ENCODE data around the gene ZBTB17.
"Not testable (repeated sequence)": the region's sequence is repeated elsewhere in the genome, so short reads cannot be mapped to it uniquely, and the experiment has no call there.

Gene ZBTB17

GRCh38 chr1:15908597-15908996, 67.3 kb downstream of the ZBTB17 start:
- no peak for DNase-seq (ENCODE audit: low read depth)
- in situ Hi-C loops (cut with HindIII; ENCODE audit: low sequenced_read_pairs) = no loop called here
- no peak overlapping the region for H3K4me3 ChIP-seq (ENCODE audit: low read depth, low read length)
- TF ChIP-seq, protein P1, sequence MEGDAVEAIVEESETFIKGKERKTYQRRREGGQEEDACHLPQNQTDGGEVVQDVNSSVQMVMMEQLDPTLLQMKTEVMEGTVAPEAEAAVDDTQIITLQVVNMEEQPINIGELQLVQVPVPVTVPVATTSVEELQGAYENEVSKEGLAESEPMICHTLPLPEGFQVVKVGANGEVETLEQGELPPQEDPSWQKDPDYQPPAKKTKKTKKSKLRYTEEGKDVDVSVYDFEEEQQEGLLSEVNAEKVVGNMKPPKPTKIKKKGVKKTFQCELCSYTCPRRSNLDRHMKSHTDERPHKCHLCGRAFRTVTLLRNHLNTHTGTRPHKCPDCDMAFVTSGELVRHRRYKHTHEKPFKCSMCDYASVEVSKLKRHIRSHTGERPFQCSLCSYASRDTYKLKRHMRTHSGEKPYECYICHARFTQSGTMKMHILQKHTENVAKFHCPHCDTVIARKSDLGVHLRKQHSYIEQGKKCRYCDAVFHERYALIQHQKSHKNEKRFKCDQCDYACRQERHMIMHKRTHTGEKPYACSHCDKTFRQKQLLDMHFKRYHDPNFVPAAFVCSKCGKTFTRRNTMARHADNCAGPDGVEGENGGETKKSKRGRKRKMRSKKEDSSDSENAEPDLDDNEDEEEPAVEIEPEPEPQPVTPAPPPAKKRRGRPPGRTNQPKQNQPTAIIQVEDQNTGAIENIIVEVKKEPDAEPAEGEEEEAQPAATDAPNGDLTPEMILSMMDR (IDR thresholded peaks at IDR 0.05; ENCODE audit: low read depth, low read length, missing control alignments) = no peak

DNA sequence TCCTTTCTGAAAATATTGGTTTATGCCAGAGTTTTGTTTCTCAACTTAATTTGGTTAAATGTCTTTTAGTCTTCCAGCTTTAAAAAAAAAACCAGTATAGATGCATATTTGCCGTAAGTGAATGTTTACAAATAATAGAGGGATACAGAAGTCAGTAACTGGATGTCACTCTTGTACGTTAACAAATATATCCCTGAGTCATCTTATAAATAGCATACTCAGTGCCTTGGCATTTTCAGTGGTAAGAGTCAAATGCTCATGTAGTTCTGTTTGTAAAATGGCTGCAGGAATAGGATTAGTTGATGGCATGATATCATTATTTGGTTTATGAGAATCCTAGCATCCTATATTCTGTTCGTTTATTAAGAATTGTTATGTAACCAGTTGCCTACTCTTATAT, 73.0 kb downstream of the ZBTB17 start:
- no peak for DNase-seq (ENCODE audit: low read depth)

GRCh38 chr1:15900662-15901279, 75.1 kb downstream of the ZBTB17 start:
- in situ Hi-C loops (cut with HindIII; ENCODE audit: low sequenced_read_pairs) = no loop called here
- H3K4me3 ChIP-seq (ENCODE audit: low read depth, low read length) = no peak overlapping the region
- TF ChIP-seq, protein P1 (IDR thresholded peaks at IDR 0.05; ENCODE audit: low read depth, low read length, missing control alignments) = no peak
- no peak for DNase-seq (ENCODE audit: low read depth)

More for the DNA sequence above, 73.0 kb downstream of the ZBTB17 start:
- in situ Hi-C loops (cut with HindIII; ENCODE audit: low sequenced_read_pairs) = no loop called here
- H3K4me3 ChIP-seq (ENCODE audit: low read depth, low read length) = no peak overlapping the region
- TF ChIP-seq, protein P1 (IDR thresholded peaks at IDR 0.05; ENCODE audit: low read depth, low read length, missing control alignments) = no peak

DNA sequence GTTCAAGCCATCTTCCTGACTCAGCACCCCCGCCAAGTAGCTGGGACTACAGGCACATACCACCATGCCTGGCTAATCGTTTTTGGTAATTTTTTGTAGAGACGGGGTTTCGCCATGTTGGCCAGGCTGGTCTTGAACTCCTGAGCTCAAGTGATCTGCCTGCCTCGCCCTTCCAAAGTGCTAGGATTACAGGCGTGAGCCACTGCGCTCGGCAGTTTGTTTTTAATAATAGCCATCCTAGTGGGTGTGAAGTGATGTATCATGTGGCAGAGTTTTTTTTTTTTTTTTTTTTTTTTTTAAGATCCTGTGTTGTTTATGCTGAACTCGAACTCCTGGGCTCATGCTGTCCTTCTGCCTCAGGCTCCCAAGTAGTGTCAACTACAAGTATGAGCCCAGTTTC, 76.6 kb downstream of the ZBTB17 start:
- no peak for DNase-seq (ENCODE audit: low read depth)
- no peak overlapping the region for H3K4me3 ChIP-seq (ENCODE audit: low read depth, low read length)
- in situ Hi-C loops (cut with HindIII; ENCODE audit: low sequenced_read_pairs) = no loop called here
- TF ChIP-seq, protein P1 (IDR thresholded peaks at IDR 0.05; ENCODE audit: low read depth, low read length, missing control alignments) = no peak

DNA sequence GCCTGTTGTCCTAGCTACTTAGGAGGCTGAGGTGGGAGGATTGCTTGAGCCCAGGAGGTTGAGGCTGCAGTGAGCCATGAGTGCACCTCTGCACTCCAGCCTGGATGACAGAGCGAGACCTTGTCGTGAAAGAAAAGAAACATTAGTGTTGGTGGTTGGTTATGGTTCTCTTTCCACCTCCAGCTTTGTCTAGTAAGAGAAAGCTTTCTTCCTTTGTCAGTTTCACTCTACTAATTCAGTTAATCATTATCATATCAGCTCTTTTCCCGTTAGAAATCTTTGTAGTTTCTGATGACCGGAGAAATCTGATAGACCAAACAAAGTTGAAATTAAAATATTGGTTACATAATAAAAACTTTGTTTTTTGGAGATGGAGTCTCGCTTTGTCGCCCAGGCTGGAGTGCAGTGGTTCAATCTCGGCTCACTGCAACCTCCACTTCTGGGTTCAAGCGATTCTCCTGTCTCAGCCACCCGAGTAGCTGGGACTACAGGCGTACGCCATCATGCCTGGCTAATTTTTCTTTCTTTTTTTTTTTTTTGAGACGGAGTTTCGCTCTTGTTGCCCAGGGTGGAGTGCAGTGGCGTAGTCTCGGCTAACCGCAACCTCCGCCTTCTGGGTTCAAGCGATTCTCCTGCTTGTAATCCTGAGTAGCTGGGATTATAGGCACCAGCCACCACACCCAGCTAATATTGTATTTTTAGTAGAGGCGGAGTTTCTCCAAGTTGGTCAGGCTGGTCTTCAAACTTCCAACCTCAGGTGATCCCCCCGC, 78.9 kb downstream of the ZBTB17 start:
- DNase-seq (ENCODE audit: low read depth); in situ Hi-C loops (cut with HindIII; ENCODE audit: low sequenced_read_pairs); H3K4me3 ChIP-seq (ENCODE audit: low read depth, low read length): not testable (repeated sequence)

DNA sequence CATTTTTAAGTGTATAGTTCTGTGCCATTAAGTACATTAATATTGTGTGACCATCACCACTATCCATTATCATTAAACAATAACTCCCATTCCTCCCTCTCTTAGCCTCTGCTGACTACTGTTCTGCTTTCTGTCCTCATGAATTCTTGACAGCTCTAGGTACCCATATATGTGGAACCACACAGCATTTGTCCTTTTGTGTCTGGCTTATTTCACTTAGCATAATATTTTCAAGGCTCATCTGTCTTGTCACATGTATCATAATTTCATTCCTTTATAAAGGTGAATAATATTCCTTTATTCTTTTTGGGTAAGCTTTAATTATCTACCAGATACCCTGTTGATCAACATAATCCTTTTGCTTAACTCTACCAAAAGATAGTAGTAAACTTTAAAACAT, 80.7 kb downstream of the ZBTB17 start:
- no peak overlapping the region for H3K4me3 ChIP-seq (ENCODE audit: low read depth, low read length)
- in situ Hi-C loops (cut with HindIII; ENCODE audit: low sequenced_read_pairs) = no loop called here
- no peak for DNase-seq (ENCODE audit: low read depth)
- TF ChIP-seq, protein P1 (IDR thresholded peaks at IDR 0.05; ENCODE audit: low read depth, low read length, missing control alignments) = no peak

- H3K4me3 ChIP-seq (ENCODE audit: low read depth, low read length); DNase-seq (ENCODE audit: low read depth); in situ Hi-C loops (cut with HindIII; ENCODE audit: low sequenced_read_pairs): not testable (repeated sequence)
These were observed 82.9 kb downstream of the ZBTB17 start for GRCh38 chr1:15892857-15893599.

Measured in astrocyte of the cerebellum (primary cell).